ENCODE data around the gene TLE3.

TLE3 gene

DNA sequence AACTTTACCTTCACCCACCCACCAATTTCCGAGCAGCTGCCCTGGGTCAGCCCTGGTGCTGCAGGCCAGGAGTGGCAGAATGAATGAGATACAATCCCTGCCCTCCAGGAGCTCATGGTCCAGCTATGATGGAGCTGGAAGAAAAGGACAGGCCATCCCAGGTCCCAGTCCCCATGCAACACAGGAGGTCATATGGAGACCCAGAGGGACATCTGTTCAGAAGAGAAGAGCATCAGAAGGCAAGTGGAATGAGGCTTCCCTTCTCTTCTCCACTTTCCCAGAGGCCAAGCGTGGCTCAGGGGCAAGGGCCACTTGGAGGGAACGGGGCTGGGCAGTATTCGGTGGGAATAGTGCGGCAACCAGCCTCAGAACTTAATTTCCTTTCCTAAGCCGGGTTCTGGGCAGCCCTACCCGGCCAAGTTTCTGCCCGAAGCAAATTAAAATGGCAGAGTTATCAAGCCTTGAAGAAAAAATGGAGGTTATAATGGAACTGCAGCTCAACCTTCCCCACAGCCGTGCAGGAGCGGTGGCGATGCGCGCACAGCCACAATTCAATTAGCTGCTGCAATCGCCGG is 35.9 kb downstream of the TLE3 start:
- DNase-seq, result no peak

DNA sequence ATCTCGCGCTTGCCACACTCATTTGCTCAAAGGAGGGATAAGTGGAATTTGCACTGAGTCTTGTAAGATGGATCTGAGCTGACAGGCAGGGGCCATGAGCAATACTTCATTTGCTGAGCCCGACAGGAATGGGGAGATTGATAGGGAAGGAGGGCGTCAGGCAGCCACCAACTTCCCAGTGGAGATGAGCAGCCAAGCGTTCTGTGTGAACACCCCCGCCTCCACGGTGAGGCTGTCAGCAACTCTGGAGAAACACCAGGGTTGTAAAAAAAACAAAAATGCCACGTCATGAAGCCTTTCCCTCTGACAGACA is 36.8 kb downstream of the TLE3 start:
- DNase-seq, result no peak

DNA sequence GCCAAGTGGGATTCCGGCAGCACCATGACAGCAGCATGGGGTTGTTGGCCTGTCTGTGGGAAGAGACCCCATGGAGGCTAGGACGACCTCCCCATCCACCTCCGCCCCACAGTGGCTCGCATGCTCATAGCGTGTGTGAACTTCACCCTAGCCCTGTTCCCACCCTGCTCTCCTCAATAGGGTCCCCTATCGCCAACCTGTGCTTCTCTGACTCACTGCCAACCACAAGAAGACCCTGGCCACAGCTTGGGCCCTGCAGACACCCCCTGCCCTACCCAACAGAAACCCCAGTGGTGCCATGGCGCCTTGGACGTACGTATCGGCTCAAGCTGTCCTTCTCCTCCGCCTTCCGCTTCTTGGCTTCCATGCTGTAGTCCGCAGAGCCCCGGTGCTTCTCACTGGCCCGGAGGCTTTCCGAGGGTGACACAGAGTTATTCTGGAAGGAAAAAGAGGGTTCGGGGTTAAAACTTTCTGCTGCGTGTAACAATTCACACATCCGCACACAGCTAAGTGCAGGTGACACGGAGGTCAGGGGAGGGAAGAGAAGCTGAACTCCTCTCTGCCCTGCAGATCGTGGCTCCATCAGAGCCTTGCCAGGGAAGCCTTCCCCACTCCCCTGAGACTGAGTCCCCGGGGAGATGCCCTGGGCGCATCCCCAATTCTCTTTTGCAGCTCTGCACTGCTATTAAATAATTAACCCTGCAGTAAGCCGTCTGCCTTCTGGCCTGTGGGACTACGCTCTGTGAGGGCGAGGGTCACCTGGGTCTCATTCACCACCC is 37.3 kb downstream of the TLE3 start:
- DNase-seq, result no peak

DNA sequence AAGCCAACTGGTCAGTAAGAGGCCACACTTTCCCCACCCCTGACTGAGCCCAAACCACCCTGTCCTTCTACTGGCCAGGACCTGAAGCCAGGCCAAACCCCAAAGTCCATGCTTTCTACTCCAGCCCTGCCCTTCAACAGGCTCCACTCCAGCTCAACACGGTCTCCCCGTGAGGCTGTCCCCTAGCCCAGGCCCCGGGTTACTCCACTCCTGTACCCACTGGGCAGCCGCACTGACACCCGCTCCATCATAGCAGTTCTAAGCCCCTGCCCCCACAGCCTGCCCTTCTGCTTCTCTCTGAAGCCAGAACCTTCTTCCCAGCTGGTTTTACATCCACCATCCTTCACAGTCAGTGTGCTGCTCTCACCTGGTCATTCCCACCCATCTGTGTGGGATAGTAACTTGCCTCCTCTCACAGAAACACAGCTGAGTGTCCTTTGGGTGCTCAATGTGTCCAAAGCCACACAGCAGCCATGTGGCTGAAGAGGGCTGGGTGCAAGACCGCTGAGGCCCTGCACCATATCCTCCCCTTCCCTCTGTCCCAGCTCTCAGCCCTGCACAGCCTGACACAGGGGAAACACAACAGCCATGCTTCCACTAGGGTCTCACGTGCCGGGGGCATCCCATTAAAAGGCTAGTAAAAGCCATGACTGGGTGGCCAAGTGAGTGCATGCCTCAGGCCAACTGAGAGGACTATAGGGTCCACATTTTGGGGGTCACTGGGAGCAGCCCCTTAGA is 38.1 kb downstream of the TLE3 start:
- DNase-seq, result no peak

DNA sequence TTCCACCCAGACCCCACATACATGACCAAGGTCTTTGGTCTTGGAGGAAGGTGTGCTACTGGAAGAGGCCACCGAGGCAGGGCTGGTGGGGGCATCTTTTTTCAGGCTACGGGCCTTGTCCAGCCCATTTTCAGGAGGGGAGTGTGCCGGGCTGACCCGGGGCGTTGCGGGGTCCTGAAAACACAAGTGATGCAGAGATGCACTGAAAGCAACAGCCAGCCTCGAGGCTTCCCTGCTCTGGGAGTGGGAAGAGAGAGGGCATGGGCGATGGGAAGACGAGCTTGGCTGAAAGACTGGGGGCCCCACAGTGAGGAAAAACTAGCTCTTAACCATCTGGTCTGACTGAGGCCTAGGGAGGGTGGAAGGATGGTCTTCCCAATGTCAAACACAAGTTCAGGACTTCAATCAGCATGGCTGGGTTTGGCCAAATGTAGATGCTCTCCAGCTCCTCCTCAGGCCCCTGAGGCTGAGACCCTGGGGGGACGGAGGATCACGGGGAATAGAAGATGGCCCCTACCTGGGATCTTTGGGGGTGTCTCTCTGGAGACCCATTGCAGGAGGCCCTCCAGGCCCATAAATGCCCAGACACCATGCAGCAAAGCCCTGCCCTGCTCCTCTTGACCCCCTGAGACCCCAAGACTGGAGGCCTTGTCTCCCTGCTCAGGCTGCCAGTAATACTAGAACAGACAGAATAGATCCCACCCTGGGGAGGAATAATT is 38.9 kb downstream of the TLE3 start:
- DNase-seq, result no peak

DNA sequence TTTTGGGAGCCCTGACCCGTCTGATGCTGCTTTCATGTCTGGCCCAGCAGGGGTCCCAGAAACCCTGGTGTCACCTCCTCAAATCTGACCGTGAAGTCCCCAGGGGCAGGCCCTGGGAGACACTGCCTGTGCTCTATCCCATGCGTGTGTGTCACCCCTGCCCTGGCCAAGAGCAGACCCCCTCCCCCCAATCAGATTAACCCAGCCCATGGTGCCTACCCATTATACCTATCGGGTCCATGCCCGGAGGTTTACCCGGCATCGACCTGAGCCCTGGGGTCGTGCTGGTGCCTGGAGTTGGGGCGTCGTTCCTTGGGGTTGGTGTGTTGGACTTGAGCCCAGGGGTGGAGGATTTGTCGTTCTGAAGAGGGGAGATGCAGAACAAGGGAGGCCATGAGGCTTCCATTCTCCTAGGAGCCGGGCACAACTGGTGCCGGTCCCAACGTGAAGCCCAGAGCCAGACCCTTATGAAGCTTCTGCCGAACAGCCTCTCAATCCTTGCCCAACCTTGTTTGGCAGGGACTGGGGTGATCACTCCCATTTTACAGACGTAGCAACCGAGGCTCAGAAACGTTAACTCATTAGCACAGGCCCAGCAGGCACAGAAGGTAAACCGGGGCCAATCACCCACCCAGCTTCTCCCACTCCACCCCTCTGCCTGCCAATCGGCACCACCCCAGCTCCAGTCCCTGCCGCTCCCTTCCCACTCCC is 39.6 kb downstream of the TLE3 start:
- no peak for DNase-seq

DNA sequence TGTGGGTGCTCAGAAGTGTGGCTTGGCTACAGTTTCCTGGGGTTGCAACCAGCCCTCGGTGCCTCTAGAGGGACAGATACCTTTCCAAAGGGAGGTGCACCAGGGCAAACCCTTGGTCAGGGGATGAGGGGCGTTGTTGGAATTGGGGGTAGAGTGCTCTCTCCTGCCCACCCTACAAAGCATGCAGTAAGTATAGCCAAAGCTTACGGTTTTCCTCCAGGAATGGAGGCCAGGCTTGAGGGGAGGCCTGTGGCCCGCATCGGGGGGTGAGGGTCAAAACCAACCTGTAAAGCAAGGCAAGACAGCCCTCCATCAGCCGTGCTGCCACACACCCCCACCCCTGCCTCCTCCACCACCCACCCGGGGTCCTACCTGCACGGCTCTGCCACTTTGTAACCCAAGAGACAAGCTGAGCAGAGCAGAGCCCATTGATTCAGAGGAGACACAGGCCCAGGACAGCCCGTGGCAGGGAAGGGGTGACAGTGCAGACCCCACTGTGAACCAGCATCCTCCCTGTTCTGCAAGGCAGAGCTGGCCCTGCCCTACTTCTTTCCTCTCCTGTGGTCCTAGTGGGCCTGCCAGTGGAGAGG is 41.5 kb downstream of the TLE3 start:
- no peak for DNase-seq

DNA sequence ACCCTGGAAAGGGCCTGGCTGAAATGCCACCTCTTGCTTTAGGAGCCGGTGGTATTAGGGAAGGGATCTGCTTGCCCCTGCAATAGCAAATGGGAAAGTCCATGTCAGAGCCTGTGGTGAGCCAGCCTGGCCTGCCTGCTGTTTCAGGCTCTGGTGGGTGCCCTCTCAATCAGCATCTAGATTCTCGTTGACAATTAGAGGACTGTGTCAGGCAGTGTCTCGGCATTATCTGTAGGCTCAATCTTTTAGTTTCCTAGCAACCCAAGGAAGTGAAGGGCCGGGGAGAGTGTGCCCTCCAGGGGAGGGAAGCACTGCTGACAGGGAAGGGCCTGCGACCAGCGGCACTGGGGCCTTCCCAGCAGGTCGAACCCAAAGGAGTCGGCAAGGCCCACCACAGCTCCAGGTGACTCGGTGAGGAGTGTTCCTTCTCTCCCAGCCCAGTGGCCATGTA is 42.1 kb downstream of the TLE3 start:
- DNase-seq, result no peak

DNA sequence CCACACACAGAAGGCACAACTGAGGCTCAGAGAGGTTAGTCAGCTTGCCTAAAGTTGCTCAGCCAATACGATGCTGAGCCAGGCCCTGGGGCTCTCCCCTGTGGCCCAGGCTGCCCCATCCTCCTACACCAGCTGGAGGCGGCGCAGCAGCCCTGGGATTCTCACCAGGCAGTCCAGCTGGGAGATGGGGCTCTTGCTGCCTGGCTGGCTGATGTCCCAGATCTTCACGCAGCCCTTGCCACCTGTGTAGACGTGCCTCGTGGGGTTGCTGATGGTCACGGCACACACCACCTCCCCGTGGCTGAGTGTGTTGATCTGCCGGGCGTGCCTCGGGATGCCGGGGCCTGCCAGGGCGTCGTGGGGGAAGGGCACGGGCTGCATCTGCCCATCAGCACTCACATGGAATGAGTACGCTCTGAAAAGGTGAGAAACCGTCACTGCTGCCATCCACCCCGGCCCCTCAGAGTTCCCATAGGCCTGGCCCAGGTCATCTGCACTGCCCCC is 42.8 kb downstream of the TLE3 start:
- DNase-seq, result no peak

DNA sequence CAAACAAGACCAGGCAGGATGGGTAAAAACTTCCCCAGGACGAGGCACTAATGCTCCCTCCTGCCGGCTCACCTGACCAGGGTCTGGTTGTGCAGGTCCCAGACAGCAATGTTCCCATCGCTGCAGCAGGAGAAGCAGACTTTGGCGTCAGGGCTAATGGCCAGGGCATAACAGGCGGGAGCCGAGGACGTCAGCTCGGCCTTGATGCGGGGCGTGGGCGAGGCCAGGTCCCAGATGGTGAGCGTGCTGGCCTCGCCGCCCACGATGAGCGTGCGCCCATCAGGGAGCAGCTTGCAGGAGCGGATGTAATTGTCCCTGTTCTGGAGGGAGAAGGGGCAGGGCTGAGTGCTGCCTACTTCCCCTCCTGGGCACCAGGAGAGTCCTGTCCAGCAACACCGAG is 43.4 kb downstream of the TLE3 start:
- DNase-seq, result no peak

DNA sequence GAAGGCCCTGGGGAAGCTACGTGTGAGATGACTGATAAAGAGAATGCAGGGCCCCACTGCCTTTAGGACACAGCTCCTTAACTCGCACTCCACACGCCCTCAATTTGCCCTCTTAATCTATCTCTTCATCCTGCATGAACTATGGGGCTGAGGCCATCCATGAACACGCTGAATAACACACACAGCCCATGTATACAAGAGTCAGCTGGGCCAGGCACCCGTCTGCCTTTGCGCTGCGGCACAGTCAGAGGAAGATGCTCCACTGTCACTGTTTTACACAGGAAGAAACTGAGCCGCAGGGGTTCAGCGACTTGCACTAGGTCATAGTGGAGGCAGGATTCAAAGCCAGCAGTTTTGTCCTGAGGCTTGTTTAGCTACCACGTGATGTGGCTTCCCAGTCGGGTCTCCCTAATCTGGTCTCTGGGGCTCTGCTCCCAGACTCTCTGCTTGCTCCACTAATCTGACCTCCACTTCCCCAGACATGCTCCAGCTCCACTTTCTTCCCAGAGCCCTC is 43.9 kb downstream of the TLE3 start:
- no peak for DNase-seq

DNA sequence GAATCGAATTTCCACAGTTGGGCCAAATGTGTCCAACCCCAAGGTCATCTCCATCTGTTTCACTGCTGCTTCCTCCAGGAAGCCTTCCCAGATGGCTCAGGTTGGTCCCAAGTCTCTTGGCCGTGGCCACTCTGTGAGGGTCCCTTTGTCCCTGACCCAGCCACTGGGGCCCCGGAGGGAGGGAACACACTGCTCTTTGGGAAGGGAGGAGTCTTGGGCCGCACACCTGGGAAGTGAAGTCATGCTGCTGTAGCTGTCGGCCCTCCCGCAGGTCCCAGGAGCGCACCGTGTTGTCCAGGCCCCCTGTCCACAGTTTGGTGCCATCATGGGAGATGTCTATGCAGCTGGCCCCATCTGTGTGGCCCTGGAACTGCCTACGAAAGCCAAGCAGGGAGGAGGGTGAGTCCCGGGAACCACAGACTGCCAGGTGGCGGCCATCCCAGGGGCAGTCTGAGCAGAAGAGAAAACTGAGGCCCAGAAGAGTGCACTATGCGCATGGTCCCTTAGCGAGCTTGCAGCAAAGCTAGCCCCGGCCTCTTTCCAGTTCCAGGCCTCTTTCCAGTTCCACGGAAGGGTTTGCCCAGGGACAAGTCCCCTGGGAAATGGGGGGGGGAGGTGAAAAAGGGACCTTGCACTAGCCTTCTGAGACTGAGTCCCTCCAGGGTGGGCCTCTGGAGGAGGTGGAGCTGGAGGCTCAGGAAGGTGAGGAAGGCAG is 44.6 kb downstream of the TLE3 start:
- DNase-seq, result no peak

DNA sequence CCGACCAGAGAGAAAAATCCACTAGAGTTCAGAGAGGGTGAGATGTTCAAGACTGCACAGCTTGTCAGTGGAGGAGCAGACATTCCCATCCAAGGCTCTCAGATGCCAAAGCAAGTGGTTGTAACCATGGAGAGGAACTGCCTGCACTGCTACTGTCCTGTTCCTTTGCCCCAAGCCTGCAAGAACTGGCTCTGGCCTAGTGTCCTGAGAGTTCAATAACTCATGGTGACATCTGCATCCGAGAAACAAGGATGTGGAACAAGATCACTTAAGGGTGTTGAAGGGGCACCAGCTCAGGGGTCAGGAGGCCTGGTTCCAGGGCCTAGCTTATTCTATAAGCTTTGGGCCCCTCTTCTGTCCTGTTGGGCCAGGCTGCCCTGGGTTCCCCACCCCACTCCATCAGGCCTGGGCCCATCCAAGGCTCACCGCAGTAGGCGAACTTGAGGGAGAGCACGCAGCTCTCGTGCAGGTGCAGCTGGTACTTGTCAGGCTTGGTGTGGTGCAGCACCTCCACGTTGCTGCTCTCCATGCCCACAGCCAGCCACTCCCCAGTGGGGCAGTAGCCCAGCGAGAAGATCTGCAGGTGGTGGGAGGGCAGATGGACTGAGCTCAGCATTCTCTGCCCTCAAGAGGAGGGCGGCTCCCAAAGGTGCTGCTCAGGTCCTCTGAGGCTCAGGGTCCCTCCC is 45.6 kb downstream of the TLE3 start:
- DNase-seq, result no peak

DNA sequence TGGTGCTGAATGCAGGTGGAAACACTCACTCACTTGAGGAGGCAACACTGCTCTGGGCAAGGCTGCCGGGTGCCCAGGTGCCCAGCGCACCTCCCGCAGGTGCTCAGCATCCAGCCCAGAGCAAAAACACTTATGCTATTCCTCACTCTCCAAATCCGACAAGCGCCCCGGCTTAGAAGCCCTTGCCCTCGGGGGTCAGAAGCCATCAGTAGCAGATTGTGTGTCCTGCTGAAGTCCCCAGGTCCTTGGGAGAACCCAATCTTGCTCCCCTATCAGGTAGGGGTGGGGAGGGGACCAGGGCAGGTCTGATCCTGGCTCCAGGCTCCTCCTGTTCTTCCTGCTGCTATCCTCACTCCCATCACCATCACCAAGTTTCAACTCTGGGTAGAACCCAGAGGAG is 46.7 kb downstream of the TLE3 start:
- DNase-seq, result no peak

DNA sequence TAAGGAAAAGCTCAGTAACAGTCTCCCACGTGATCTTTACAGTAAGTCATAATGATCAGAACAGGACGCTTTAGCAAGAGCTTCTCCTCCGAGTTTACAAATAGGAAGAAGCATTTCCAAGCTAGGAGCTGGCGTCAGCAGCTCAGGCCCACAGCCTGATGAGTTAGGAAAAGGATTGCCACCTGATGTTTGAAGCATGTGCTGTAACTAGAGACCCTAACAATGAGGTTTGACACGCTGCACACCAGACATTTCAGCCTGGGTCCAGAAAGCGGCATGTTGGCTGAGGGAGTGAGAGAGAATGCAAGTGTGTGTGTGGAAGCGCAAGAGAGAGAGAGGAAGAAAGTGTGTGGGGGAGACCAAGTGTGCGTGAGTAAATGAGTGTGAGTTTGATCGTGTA is 47.3 kb downstream of the TLE3 start:
- no peak for DNase-seq

DNA sequence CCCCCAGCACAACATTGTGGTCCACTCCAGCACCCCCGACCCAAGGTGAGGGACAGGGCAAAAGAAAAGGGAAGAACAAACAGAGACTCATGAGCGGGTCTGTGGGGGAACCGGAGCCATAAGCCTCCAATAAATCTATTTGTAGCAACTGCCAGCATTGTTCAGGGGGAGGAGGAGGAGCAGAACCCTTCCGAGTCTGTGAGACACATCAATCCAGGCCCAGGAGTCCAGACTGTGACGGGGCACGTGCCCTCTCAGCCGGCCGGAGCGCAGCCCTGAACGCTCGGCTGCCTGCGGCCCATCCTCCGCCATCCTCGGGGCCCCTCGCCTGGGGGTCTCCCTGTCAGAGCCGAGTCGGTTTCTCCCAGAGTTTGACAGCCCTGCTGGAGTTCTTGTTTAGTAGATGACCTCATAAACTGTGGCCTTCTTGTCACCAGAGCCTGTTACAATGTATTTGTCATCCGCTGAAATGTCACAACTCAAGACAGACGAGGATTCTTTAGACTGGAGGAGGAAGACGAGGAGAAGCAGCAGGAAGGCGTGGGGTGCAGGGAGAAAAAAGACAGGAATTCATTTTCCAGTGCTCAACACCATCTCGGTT is 47.9 kb downstream of the TLE3 start:
- DNase-seq, result no peak

DNA sequence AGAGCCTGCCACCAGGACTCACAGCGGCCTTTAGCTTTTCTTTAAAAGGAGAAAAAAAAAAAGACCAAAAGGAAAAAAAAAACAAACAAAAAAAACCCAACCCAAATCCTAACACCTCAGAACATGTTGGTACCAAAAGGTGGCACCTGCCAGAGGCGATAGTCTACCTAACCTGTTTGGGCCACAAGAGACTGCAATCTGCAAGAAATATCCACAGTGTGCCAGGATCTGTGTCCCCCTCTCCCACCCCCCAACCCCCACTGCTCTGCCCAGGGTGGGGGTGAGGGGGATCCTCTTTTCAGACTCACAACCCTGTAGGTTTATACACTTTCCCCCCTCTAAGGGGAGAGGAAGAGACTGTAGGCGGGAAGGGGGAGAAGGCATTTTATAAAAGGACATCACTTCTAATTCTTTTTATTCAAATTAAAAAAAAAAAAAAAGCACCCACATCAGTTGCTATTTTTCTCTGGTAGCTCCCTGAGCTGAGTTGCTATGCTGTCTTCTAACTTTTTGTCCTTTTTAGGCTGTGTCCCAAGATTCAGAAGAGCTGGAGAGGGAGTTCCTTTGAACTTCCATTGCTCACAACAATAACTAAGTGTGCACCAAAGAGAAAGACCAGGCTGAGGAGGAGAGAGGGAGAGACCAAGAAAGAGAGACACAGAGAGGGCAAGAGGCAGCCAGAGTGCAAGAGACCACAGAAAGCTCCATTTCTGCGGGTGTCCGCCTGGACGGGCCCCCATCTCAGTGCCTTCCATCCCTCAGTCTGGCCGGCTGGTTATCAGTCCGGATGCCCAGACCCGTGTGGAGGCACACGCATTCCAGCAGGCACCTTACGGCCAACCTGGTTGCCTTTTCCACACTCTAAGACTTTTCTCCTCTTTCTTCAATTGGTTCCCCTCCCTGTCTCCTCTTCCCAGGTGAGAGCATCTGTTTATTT is 48.9 kb downstream of the TLE3 start:
- DNase-seq, result no peak

DNA sequence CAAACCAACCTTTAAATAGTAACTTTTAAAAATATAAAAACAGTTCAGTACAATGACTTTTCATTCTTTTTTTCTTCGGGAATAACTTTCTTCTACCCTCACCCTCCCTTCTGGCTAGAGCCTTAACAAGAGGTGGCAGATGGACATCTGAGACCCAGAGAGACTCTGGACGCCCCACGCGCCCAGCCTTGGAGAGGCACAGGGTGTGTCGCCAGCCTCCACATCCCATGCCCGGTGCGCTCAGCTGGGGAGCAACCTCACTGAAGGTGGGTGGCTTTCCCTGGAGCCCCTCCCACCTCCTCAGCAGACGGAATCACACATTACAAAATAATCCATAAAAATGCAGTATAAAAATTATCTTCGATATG is 49.5 kb downstream of the TLE3 start:
- no peak for DNase-seq
